GM19023 (cell line): ENCODE results near the gene MAPK1.
"Not testable (repeated sequence)": the region's sequence is repeated elsewhere in the genome, so short reads cannot be mapped to it uniquely, and the experiment has no call there.

ENCODE experiments used
- ATAC-seq: cut with Tn5 transposase; IDR thresholded peaks from one replicate; pipeline ENCODE4 v1.9.1; 2021; ENCODE audit warnings: mild to moderate bottlenecking, moderate library complexity; ENCODE audit not compliant: unreplicated experiment

Gene MAPK1

GRCh38 chr22:21823740-21824444, 43.6 kb downstream of the MAPK1 start:
- no peak for ATAC-seq

- ATAC-seq: no peak
Measured at GRCh38 chr22:21819183-21819770, 48.2 kb downstream of the MAPK1 start.

- ATAC-seq: no peak
Measured at GRCh38 chr22:21818487-21819182, 48.8 kb downstream of the MAPK1 start.

- ATAC-seq: not testable (repeated sequence)
Measured at GRCh38 chr22:21817497-21817853, 50.0 kb downstream of the MAPK1 start.

GRCh38 chr22:21816787-21817496, 50.5 kb downstream of the MAPK1 start:
- ATAC-seq: no peak

GRCh38 chr22:21816472-21816786, 51.0 kb downstream of the MAPK1 start:
- ATAC-seq: no peak

GRCh38 chr22:21815958-21816357, 51.5 kb downstream of the MAPK1 start:
- no peak for ATAC-seq

- ATAC-seq: no peak
Measured at GRCh38 chr22:21815357-21815756, 52.1 kb downstream of the MAPK1 start.

- no peak for ATAC-seq
Measured at GRCh38 chr22:21811982-21812381, 55.5 kb downstream of the MAPK1 start.

- ATAC-seq: no peak
Measured at GRCh38 chr22:21807544-21808529, 59.6 kb downstream of the MAPK1 start.

GRCh38 chr22:21805325-21805724, 62.1 kb downstream of the MAPK1 start:
- not testable (repeated sequence) for ATAC-seq

GRCh38 chr22:21803811-21804249, 63.6 kb downstream of the MAPK1 start:
- no peak for ATAC-seq

GRCh38 chr22:21802673-21803072, 64.8 kb downstream of the MAPK1 start:
- no peak for ATAC-seq

- no peak for ATAC-seq
Measured at GRCh38 chr22:21802056-21802455, 65.4 kb downstream of the MAPK1 start.

- ATAC-seq: not testable (repeated sequence)
Measured at GRCh38 chr22:21801304-21801644, 66.2 kb downstream of the MAPK1 start.

- ATAC-seq: no peak
Measured at GRCh38 chr22:21800552-21801303, 66.7 kb downstream of the MAPK1 start.

- no peak for ATAC-seq
Measured at GRCh38 chr22:21797444-21798221, 69.8 kb downstream of the MAPK1 start.

- no peak for ATAC-seq
Measured at GRCh38 chr22:21796863-21797262, 70.6 kb downstream of the MAPK1 start.

GRCh38 chr22:21796231-21796630, 71.2 kb downstream of the MAPK1 start:
- no peak for ATAC-seq
